Measurements from ENCODE around the gene SH3BGR.

SH3BGR gene

GRCh38 chr21:39430457-39430856, 21.3 kb upstream of the SH3BGR start:
- no peak overlapping the region for H3K27ac ChIP-seq (ENCODE audit: low read depth, low read length)
- H3K79me2 ChIP-seq (ENCODE audit: control insufficient read depth, low read length): no peaks in the 10 kb centered on the region
- H3K4me3 ChIP-seq (ENCODE audit: low read length): no peak overlapping the region
- peaks cover 7% of the 10 kb centered on the region; the same call in 1 of the 2 replicates for H3K4me1 ChIP-seq (ENCODE audit: control insufficient read depth, low read length)
- no peaks in the 10 kb centered on the region for H3K36me3 ChIP-seq (ENCODE audit: control insufficient read depth, low read length)
- no peaks in the 10 kb centered on the region for H3K9me3 ChIP-seq (ENCODE audit: control insufficient read depth, insufficient read depth, low read length)
- H4K20me1 ChIP-seq (ENCODE audit: control insufficient read depth, insufficient read depth, low read depth, low read length): no peaks in the 10 kb centered on the region
- no peaks in the 10 kb centered on the region for H3K9me2 ChIP-seq (replicated peaks; ENCODE audit: control insufficient read depth, low read length)
- no peaks in the 10 kb centered on the region for H3F3A ChIP-seq (ENCODE audit: control insufficient read depth, insufficient read depth)
- TF ChIP-seq EZH2phosphoT487 (IDR thresholded peaks at IDR 0.05; ENCODE audit: borderline replicate concordance, low read length) (no peak), CTCF (IDR thresholded peaks at IDR 0.05; ENCODE audit: low read depth, low read length, poor library complexity, severe bottlenecking) (no peak)
- no peaks in the 10 kb centered on the region; the same call in 1 of the 2 replicates for H3K27me3 ChIP-seq (ENCODE audit: control insufficient read depth, low read length)
- no peak overlapping the region for H3K4me2 ChIP-seq (ENCODE audit: low read length)

GRCh38 chr21:39430954-39431353, 20.8 kb upstream of the SH3BGR start:
- Histone ChIP-seq H3K4me2 (ENCODE audit: low read length) (no peak overlapping the region), H4K20me1 (ENCODE audit: control insufficient read depth, insufficient read depth, low read depth, low read length) (no peaks in the 10 kb centered on the region), H3K27me3 (ENCODE audit: control insufficient read depth, low read length) (no peaks in the 10 kb centered on the region; the same call in 1 of the 2 replicates), H3K9me3 (ENCODE audit: control insufficient read depth, insufficient read depth, low read length) (no peaks in the 10 kb centered on the region), H3K27ac (ENCODE audit: low read depth, low read length) (no peak overlapping the region), H3K4me1 (ENCODE audit: control insufficient read depth, low read length) (peaks cover 7% of the 10 kb centered on the region; the same call in 1 of the 2 replicates), H3K9me2 (replicated peaks; ENCODE audit: control insufficient read depth, low read length) (no peaks in the 10 kb centered on the region), H3F3A (ENCODE audit: control insufficient read depth, insufficient read depth) (no peaks in the 10 kb centered on the region), H3K4me3 (ENCODE audit: low read length) (no peak overlapping the region), H3K79me2 (ENCODE audit: control insufficient read depth, low read length) (no peaks in the 10 kb centered on the region), H3K36me3 (ENCODE audit: control insufficient read depth, low read length) (no peaks in the 10 kb centered on the region)
- TF ChIP-seq CTCF (IDR thresholded peaks at IDR 0.05; ENCODE audit: low read depth, low read length, poor library complexity, severe bottlenecking) (no peak), EZH2phosphoT487 (IDR thresholded peaks at IDR 0.05; ENCODE audit: borderline replicate concordance, low read length) (no peak)

- Histone ChIP-seq H4K20me1 (ENCODE audit: control insufficient read depth, insufficient read depth, low read depth, low read length) (no peaks in the 10 kb centered on the region), H3K27me3 (ENCODE audit: control insufficient read depth, low read length) (no peaks in the 10 kb centered on the region; the same call in 1 of the 2 replicates), H3K4me2 (ENCODE audit: low read length) (no peak overlapping the region), H3K79me2 (ENCODE audit: control insufficient read depth, low read length) (no peaks in the 10 kb centered on the region), H3K9me2 (replicated peaks; ENCODE audit: control insufficient read depth, low read length) (no peaks in the 10 kb centered on the region), H3K4me3 (ENCODE audit: low read length) (no peak overlapping the region), H3K27ac (ENCODE audit: low read depth, low read length) (no peak overlapping the region), H3K9me3 (ENCODE audit: control insufficient read depth, insufficient read depth, low read length) (no peaks in the 10 kb centered on the region), H3K36me3 (ENCODE audit: control insufficient read depth, low read length) (no peaks in the 10 kb centered on the region), H3K4me1 (ENCODE audit: control insufficient read depth, low read length) (no peaks in the 10 kb centered on the region), H3F3A (ENCODE audit: control insufficient read depth, insufficient read depth) (no peaks in the 10 kb centered on the region)
- no peak for TF ChIP-seq CTCF (IDR thresholded peaks at IDR 0.05; ENCODE audit: low read depth, low read length, poor library complexity, severe bottlenecking)
These were observed 16.8 kb upstream of the SH3BGR start for GRCh38 chr21:39434950-39435349.

- Histone ChIP-seq H3K36me3 (ENCODE audit: control insufficient read depth, low read length) (no peaks in the 10 kb centered on the region), H3K9me2 (replicated peaks; ENCODE audit: control insufficient read depth, low read length) (no peaks in the 10 kb centered on the region), H3K27me3 (ENCODE audit: control insufficient read depth, low read length) (no peaks in the 10 kb centered on the region), H4K20me1 (ENCODE audit: control insufficient read depth, insufficient read depth, low read depth, low read length) (no peaks in the 10 kb centered on the region), H3F3A (ENCODE audit: control insufficient read depth, insufficient read depth) (no peaks in the 10 kb centered on the region), H3K79me2 (ENCODE audit: control insufficient read depth, low read length) (no peaks in the 10 kb centered on the region), H3K9me3 (ENCODE audit: control insufficient read depth, insufficient read depth, low read length) (no peaks in the 10 kb centered on the region), H3K4me2 (ENCODE audit: low read length) (no peak overlapping the region), H3K27ac (ENCODE audit: low read depth, low read length) (no peak overlapping the region), H3K4me1 (ENCODE audit: control insufficient read depth, low read length) (no peaks in the 10 kb centered on the region), H3K4me3 (ENCODE audit: low read length) (no peak overlapping the region)
- TF ChIP-seq EZH2phosphoT487 (IDR thresholded peaks at IDR 0.05; ENCODE audit: borderline replicate concordance, low read length): no peak
- TF ChIP-seq CTCF (IDR thresholded peaks at IDR 0.05; ENCODE audit: low read depth, low read length, poor library complexity, severe bottlenecking): no peak
These were observed 12.5 kb upstream of the SH3BGR start for GRCh38 chr21:39439232-39439631.
